NT2/D1 (cell line): ENCODE data around the gene LASP1NB.

Experiments used
- SUZ12 ChIP-seq: IDR thresholded peaks from 2 replicates; pipeline ENCODE4 v1.6.1; 2011; ENCODE audit not compliant: insufficient read length, insufficient read depth; ENCODE audit errors: extremely low read depth
- YY1 ChIP-seq: IDR thresholded peaks from 2 replicates; pipeline ENCODE4 v1.6.1; 2011; ENCODE audit not compliant: insufficient read length, insufficient read depth

GRCh38 chr17:38967290-38967738 lies 41.9 kb downstream of the LASP1NB start, which contains the start of gene FBXO47:
- no peak for TF ChIP-seq YY1
- no peak for TF ChIP-seq SUZ12
